GM19438 (cell line): ENCODE results near the gene DSG2.

Source experiments
- ATAC-seq: cut with Tn5 transposase; IDR thresholded peaks from one replicate; pipeline ENCODE4 v1.9.1; 2021; ENCODE audit warnings: low read depth; ENCODE audit not compliant: unreplicated experiment

Gene DSG2

GRCh38 chr18:31551883-31552282 is 53.9 kb downstream of the DSG2 start:
- no peak for ATAC-seq

- ATAC-seq: no peak
Measured at GRCh38 chr18:31553800-31554199, 55.8 kb downstream of the DSG2 start.

DNA sequence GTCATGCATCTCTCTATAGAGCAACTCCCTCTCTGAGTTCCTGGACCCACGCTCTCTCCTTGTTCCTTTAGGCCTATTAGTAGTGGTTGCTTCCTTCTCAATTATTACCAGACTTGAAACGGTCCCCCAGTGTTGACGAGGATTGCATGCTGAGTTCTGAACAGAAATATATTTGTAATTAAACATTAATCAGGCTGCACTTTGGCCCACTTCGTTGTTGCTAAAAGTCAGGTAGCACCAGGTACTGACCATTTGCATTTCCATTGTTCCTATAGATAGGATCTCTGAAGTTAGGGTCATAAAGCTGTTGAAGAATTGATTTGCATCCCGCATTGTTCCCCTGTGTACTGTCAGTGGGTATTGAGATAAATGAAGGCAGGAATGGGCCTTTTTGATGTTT is 56.8 kb downstream of the DSG2 start:
- ATAC-seq: no peak

- no peak for ATAC-seq
Measured at GRCh38 chr18:31555971-31556747, 58.2 kb downstream of the DSG2 start.

GRCh38 chr18:31557446-31557845 is 59.5 kb downstream of the DSG2 start:
- no peak for ATAC-seq

DNA sequence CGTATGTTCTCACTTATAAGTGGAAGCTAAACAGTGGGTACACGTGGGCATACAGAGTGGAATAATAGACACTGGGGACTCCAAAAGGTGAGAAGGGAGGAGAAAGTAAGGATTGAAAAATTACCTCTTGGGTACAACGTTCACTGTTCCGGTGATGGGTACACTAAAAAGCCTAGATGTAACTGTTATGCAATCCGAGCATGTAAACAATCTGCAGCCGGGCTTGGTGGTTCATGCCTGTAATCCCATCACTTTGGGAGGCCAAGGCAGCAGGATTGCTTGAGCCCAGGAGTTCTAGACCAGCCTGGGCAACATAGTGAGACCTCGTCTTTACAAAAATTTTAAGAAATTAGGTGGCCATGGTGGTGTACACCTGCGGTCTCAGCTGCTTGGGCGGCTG is 60.6 kb downstream of the DSG2 start:
- ATAC-seq: no peak

DNA sequence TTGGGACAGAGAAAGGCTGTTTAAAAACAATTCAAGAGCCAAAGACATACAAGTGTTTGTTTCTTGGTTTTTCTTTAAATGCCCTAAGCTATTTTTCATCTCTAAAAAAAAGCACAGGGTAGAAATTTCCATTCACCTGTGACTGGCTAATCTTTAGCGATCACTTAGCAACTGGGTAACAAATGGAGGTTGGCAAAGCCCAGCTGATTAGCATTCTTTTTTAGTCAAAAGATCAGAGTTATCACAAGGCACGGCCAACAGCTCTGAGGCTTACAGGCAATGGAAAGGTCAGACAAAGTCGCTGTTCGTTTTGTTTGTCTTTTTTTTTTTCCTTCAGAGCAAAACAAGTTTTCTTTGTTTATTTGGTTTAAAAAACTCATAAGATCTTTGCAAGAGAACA is 64.7 kb downstream of the DSG2 start:
- no peak for ATAC-seq

DNA sequence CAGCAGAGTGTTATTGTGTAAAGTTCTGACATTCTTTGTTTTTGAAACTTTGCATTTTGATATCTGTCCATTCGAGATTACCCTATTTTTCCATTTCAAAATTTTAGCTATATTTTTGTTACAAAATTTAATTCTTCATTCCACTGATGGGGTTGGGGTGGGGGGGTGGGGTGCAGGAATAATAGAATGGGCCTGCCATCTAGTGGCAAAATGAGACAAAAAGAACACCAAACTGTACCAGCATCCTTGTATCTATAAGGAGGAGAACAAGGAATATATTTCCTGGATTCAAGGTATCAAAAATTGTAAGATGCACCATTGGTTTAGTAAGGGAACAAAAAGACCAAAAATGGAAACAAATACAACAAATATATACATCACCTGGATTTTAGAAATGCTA is 65.8 kb downstream of the DSG2 start:
- no peak for ATAC-seq

DNA sequence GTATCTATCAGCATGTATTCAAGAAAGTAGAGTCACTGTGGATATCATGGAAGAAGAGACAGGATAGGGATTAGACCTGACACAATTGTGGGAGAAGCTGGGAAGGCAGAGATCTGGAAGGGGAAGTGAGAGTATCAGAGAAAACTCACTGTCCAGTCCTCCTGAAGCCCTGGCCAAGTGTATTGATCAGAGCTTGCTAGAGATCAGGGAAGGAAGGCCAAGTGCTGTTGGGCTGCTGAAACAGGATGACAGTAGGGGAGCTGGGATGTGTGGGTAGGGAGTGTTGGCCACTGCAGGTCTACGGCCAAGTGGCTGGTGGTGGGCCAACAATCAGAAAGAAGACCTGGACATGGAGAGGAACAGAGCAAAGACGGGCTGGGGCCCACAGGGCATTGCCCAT is 67.4 kb downstream of the DSG2 start:
- ATAC-seq: no peak

GRCh38 chr18:31565782-31566512 is 68.0 kb downstream of the DSG2 start:
- no peak for ATAC-seq

DNA sequence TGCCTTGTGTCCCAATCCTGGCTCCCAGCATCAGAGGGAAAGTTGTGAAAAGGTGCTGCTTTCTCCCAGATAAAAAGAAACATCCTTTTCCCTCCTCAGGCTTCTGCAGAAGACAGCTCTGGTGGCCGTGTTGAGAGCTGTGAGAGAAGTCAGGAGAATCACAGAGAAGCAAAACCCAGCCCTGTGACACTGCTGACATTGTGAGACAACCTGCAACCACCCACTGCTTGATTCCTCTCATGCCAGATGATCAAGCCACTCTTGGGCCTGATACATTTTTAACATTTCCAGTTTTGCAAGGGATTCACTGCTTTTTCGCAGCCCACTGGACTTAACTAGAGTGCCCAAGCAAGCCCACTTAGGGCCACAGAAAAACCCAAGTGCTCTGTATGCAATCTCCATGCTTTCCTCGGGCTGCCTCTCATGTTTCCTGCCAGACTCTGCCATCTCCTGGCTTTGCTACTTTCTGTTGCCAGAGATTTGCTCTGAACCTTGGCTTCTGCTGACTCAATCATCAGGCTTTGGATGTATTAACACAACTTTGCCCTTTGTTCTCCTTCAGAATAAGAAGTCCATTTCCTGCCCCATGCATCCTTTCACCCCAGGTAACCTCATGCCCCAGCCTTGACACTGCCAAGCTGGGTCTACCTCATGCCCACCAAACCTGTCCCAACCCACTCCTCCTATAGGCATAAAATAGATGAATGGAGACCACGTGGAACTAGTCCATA is 68.8 kb downstream of the DSG2 start:
- ATAC-seq: no peak

- no peak for ATAC-seq
Measured at GRCh38 chr18:31572368-31572767, 74.4 kb downstream of the DSG2 start.

- ATAC-seq: no peak
Measured at GRCh38 chr18:31573051-31573450, 75.1 kb downstream of the DSG2 start.

DNA sequence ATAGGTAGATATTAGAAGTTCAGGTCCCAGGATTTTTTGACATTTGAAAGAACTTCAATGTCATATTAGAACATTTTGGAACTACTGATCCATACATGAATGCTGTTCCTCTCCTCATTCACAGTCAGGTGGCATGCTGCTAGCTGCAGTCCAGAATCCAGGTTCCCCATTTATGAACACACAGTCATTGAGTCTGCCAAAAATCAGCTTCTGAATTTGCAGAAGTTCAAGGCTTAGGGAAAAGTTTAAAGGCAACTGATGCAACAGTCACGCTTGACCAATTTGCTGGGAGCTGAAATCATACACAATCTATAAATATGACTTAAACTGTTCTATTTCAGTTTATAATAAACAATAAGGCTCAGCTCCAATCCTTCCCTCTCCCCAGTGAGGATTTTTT is 76.4 kb downstream of the DSG2 start:
- ATAC-seq: no peak

DNA sequence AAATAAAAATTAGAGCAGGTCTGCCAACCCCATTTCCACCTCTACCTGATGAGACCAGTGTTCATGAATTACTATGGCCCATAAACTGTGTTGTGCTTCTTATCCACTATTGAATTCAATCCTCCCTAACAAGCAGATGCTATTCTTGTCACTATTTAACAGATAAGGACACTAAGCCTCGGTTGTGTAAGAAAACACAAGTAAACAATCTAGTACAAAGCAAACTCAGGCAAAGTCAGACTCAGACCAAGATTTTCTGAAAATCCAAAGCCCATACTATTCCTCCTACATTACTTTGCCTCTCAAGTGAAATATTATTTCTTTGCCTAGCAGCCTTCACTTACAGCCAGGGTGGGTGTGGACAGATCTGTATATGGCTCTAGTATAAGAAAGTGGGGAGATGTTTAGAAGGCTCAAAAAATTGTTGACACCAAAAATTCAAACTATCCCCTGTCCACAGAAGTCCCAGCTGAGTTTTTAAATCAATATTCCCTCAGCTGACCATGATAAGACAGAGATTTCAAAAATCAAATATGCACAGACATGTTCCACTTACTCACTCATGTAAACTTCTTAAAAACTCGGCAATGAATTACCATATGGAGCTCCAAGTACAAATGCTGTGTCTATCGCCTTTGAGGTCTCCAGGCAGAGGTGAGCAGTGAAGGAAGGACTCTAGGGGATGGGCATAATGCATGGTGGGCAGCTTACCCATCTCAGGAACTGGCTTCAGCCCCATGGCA is 77.7 kb downstream of the DSG2 start:
- no peak for ATAC-seq

DNA sequence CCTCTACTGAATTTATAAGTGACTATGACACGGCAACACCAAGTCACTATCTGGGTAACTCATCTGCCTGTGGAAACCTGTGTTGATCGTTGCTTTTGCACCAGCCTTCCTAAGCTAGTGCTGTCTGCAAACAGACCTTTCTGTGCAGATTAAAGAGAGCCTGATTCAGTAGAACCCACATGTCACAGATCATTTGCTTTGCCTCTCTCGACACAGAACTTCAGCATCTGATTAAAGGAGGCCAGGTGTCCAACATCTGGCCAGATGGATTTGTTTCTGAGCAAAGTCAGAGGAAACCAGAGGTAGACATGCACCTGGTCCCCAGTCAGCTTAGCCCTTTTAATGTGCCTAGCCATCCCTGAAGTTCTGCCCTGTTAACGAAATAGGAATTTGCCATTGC is 78.7 kb downstream of the DSG2 start:
- peak; percentile 66 for ATAC-seq

DNA sequence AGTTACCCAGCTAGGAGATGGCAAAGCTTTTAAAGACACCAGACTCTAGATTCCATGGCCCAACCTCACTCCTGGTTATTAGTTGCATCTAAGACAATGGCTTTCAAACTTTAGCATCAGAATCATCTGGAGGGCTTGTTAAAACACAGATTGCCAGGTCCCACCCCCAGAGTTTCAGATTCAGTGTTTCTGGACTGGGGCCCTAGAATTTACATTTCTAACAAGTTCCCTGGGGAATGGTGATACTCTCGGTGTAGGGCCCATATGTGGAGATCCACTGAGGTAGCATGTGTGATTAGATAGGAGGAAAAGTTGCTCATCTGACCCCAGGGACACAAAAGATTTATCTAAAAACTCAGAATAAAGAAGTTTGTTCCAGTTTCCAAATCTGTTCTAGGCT is 79.2 kb downstream of the DSG2 start:
- peak; percentile 33 for ATAC-seq

DNA sequence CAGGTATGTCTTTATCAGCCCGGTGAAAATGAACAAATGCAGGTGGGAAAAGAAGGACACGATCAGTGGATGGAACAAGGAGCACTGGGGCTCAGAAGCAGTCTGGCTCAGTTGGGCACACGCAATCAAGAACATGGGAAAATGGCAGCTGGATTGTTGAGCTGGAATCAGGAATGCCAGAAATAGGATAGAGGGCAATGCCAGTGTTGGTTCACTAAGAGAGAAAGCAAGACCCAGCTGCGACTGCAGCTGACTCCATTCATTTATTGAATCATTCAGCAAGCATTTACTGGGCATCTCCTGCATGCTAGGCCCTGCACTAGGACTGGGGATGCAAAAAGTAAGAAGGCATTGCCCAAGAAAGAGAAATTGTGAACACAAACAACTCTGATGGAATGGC is 80.1 kb downstream of the DSG2 start:
- ATAC-seq: no peak

GRCh38 chr18:31579375-31579774 is 81.4 kb downstream of the DSG2 start:
- no peak for ATAC-seq

GRCh38 chr18:31581498-31582197 is 83.7 kb downstream of the DSG2 start:
- no peak for ATAC-seq
